Suprapubic skin (tissue), 4 donors: Measurements from ENCODE around the gene HEY2. TPM values are rescaled to one million over a fixed set of nuclear protein-coding genes. Genes with fewer than 3 reads are reported as not detected.

Experiments
- DNase-seq, 2 donors: peaks; one replicate each; pipeline ENCODE4 v3.0.0-alpha.2; 2019; ENCODE audit warnings: low spot score in 2 of 2
- H3K27ac ChIP-seq: fragments of 200-600 bp; sonication (generic); one replicate; pipeline ENCODE4 v1.5.1; 2019
- H3K27me3 ChIP-seq: fragments of 200-600 bp; sonication (generic); one replicate; pipeline ENCODE4 v1.5.1; 2019
- H3K36me3 ChIP-seq: fragments of 200-600 bp; sonication (generic); one replicate; pipeline ENCODE4 v1.5.1; 2019
- H3K4me1 ChIP-seq: fragments of 200-600 bp; sonication (generic); one replicate; pipeline ENCODE4 v1.5.1; 2019
- H3K4me3 ChIP-seq: fragments of 200-600 bp; sonication (generic); one replicate; pipeline ENCODE4 v1.5.1; 2019; ENCODE audit warnings: mild to moderate bottlenecking
- H3K9me3 ChIP-seq: fragments of 200-600 bp; sonication (generic); one replicate; pipeline ENCODE4 v1.5.1; 2019
- CTCF ChIP-seq, 2 donors: fragments of 200-600 bp in 1 of 2; fragments of 450-650 bp in 1 of 2; sonication (generic) in 1 of 2; IDR thresholded peaks; one replicate each; pipeline ENCODE4 v1.5.1; 2016 to 2019; ENCODE audit warnings: antibody characterized with exemption in 2 of 2, mild to moderate bottlenecking in 1 of 2, moderate library complexity in 1 of 2
- EP300 ChIP-seq: sonication (generic); formaldehyde crosslinking; IDR thresholded peaks from one replicate; pipeline ENCODE4 v1.6.1; 2017; ENCODE audit warnings: antibody characterized with exemption
- POLR2A ChIP-seq, 2 donors: fragments of 450-650 bp; IDR thresholded peaks; one replicate each; pipeline ENCODE4 v1.6.1; 2017; ENCODE audit warnings: antibody characterized with exemption in 2 of 2, mild to moderate bottlenecking in 2 of 2, moderate library complexity in 2 of 2
- POLR2AphosphoS5 ChIP-seq, 3 donors: sonication (generic); formaldehyde crosslinking; IDR thresholded peaks; one replicate each; pipeline ENCODE4 v1.6.1; 2017; ENCODE audit warnings: antibody characterized with exemption in 3 of 3
- WGBS: methylation state at CpG from one replicate; pipeline ENCODE4 v1.1.5; 2018; 5-methylcytosine and 5-hydroxymethylcytosine counted together
- total RNA-seq, 4 donors: library from RNA; depleted of rRNA; stranded (reverse); fragments of >200 nt; gene quantifications; one replicate each; pipeline ENCODE4 v1.1.0, GENCODE V29; 2016

The HEY2 gene
- total RNA-seq, 4 donors from 2014 or later: 0.76 to 3.0 (median 1.9) TPM

- Histone ChIP-seq H3K27ac (no peak overlapping the region), H3K27me3 (no peaks in the 10 kb centered on the region), H3K36me3 (no peaks in the 10 kb centered on the region), H3K9me3 (no peaks in the 10 kb centered on the region), H3K4me1 (peaks cover 22% of the 10 kb centered on the region), H3K4me3 (no peak overlapping the region)
- 75% methylated on average over 4 of the region's 4 CpGs for WGBS
- no peak for DNase-seq
- TF ChIP-seq POLR2A (IDR thresholded peaks at IDR 0.05): no peak
- no peak for TF ChIP-seq EP300
- no peak for TF ChIP-seq POLR2AphosphoS5 (IDR thresholded peaks at IDR 0.05)
- TF ChIP-seq CTCF (IDR thresholded peaks at IDR 0.05): no peak
These were observed 57.4 kb downstream of the HEY2 start for GRCh38 chr6:125806813-125807212.

GRCh38 chr6:125807293-125807692 lies 57.9 kb downstream of the HEY2 start:
- TF ChIP-seq EP300 (no peak), POLR2A (IDR thresholded peaks at IDR 0.05) (no peak), POLR2AphosphoS5 (IDR thresholded peaks at IDR 0.05) (no peak), CTCF (IDR thresholded peaks at IDR 0.05) (no peak)
- Histone ChIP-seq H3K27me3 (no peaks in the 10 kb centered on the region), H3K27ac (no peak overlapping the region), H3K4me1 (peaks cover 27% of the 10 kb centered on the region), H3K4me3 (no peak overlapping the region), H3K9me3 (no peaks in the 10 kb centered on the region), H3K36me3 (no peaks in the 10 kb centered on the region)
- no peak for DNase-seq
- WGBS: 92% methylated on average over 4 of the region's 4 CpGs

GRCh38 chr6:125808060-125808459 lies 58.6 kb downstream of the HEY2 start:
- no peak for TF ChIP-seq EP300
- TF ChIP-seq POLR2AphosphoS5 (IDR thresholded peaks at IDR 0.05): no peak
- no peak for TF ChIP-seq POLR2A (IDR thresholded peaks at IDR 0.05)
- no peak for TF ChIP-seq CTCF (IDR thresholded peaks at IDR 0.05)
- no peaks in the 10 kb centered on the region for H3K36me3 ChIP-seq
- H3K4me3 ChIP-seq: no peak overlapping the region
- DNase-seq: no peak
- H3K27ac ChIP-seq: no peak overlapping the region
- WGBS: 82% methylated on average over 4 of the region's 4 CpGs
- H3K9me3 ChIP-seq: no peaks in the 10 kb centered on the region
- peaks cover 31% of the 10 kb centered on the region for H3K4me1 ChIP-seq
- H3K27me3 ChIP-seq: no peaks in the 10 kb centered on the region

GRCh38 chr6:125808591-125808990 lies 59.2 kb downstream of the HEY2 start:
- Histone ChIP-seq H3K36me3 (no peaks in the 10 kb centered on the region), H3K27ac (no peak overlapping the region), H3K27me3 (no peaks in the 10 kb centered on the region), H3K9me3 (no peaks in the 10 kb centered on the region), H3K4me3 (no peak overlapping the region), H3K4me1 (peaks cover 32% of the 10 kb centered on the region)
- no peak for DNase-seq
- no peak for TF ChIP-seq CTCF (IDR thresholded peaks at IDR 0.05)
- no peak for TF ChIP-seq POLR2AphosphoS5 (IDR thresholded peaks at IDR 0.05)
- TF ChIP-seq EP300: no peak
- TF ChIP-seq POLR2A (IDR thresholded peaks at IDR 0.05): no peak

GRCh38 chr6:125809570-125810170 lies 60.2 kb downstream of the HEY2 start:
- 96% methylated on average over 3 of the region's 3 CpGs for WGBS
- Histone ChIP-seq H3K27me3 (no peaks in the 10 kb centered on the region), H3K27ac (no peak overlapping the region)

More at GRCh38 chr6:125809570-125810170, 60.2 kb downstream of the HEY2 start:
- H3K4me1 ChIP-seq: peaks cover 35% of the 10 kb centered on the region
- no peak for TF ChIP-seq POLR2A (IDR thresholded peaks at IDR 0.05)
- TF ChIP-seq EP300: no peak
- no peak for TF ChIP-seq CTCF (IDR thresholded peaks at IDR 0.05)
- TF ChIP-seq POLR2AphosphoS5 (IDR thresholded peaks at IDR 0.05): no peak
- no peak overlapping the region for H3K4me3 ChIP-seq
- no peaks in the 10 kb centered on the region for H3K36me3 ChIP-seq
- H3K9me3 ChIP-seq: no peaks in the 10 kb centered on the region
- DNase-seq: no peak
